Measurements from ENCODE around the gene A3GALT2. TPM values are rescaled to one million over a fixed set of nuclear protein-coding genes. Genes with fewer than 3 reads are reported as not detected.
A peak's percentile ranks its signal among the peaks of the same experiment; 100 is the strongest.

The A3GALT2 gene
- not detected for total RNA-seq

DNA sequence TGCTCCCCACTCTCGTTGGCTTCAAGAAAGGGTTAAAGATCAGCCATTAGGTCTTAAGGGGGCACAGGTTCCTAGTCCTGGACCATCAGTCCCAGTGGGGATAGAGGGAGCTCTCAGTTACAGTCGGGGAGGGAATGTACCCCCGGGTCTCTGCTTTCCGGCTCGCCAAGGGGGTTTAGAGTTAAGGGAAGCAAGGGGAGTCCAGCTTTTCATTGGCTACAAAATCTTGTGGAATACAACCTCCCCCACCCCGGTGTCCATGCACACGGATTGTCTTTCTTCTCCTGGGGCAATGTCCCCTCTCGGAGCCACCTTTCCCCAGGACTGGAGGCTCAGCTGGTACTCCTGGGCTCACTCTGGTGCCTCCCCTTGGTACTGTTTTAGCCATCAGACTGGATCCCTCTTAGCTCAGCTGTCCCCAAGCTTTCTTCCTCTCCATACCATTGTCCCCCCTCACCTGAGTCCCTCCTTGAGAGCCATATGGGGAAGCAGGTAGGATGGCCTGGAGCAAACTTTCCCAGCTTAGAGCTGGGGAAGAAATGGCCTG lies at the start of gene A3GALT2:
A3GALT2 (minus strand) TSS at position 480 of the 547 bp plus-strand sequence; CDS start at position 480, 0 bp downstream.
- H3K36me3 Mint-ChIP-seq (ENCODE audit: insufficient read depth in 2 of 2): peaks cover under 1 to 2% of the 10 kb centered on the region in 2 donors
- no peak within 1 kb of the TSS for H3K4me3 Mint-ChIP-seq
- ATAC-seq (replicated peaks in 1 of 2) (no peak), DNase-seq (no peak)
- peaks cover 3% of the 10 kb centered on the region for H3K4me1 Mint-ChIP-seq (ENCODE audit: low read depth)
- H3K27me3 Mint-ChIP-seq (ENCODE audit: low read depth): no peaks in the 10 kb centered on the region
- H3K27ac Mint-ChIP-seq: no peak within 1 kb of the TSS
- H3K9me3 Mint-ChIP-seq: no peaks in the 10 kb centered on the region

DNA sequence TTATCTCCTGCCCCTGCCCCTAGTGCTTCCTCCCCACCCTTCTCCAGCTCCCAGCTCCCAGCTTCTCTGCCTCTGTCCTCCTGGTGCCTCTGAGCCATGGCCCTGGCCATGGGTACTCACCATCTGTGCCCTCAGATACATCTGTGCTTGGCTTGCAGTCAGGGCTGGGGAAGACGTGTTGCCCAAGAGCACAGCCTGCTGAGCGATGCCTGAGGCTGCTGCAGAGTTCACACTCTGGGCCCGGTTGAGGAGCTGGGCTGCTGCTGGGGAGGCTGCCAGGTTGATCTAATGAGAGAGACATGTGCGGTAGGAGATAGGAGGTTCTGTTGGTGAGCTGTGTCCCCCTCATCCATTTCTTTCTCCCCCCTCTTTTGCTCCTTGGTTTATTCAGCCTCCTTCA lies 49.4 kb upstream of the A3GALT2 start:
- Mint-ChIP-seq H3K9me3 (no peaks in the 10 kb centered on the region), H3K27ac (no peak overlapping the region), H3K4me1 (ENCODE audit: low read depth) (peaks cover 6% of the 10 kb centered on the region), H3K36me3 (ENCODE audit: insufficient read depth in 2 of 2) (no peaks in the 10 kb centered on the region), H3K4me3 (no peak overlapping the region), H3K27me3 (ENCODE audit: low read depth) (peaks cover 6% of the 10 kb centered on the region)
- no peak for DNase-seq
- ATAC-seq (replicated peaks in 1 of 2): no peak

DNA sequence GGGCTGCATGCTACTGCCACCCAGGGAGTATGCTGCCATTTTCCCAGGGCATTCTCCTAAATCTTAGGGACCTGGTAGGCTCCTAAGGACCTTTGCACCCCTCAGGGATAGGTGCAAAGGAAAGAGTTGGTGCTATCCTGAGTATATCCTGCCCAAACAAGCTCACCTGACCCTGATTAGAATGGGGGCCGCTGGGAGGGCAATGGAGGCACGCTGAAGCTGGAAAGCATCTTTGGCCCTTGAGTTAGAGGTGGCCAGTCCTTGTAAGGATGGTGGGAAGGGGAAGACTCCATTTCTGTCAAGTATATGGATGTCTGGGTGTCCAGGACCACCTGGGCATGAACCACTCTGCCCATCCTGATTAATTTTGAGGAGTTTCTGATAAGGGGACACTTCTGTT lies 48.9 kb upstream of the A3GALT2 start:
- Mint-ChIP-seq H3K4me3 (no peak overlapping the region), H3K27ac (no peak overlapping the region), H3K36me3 (ENCODE audit: insufficient read depth in 2 of 2) (no peaks in the 10 kb centered on the region), H3K27me3 (ENCODE audit: low read depth) (peaks cover 6% of the 10 kb centered on the region), H3K9me3 (no peaks in the 10 kb centered on the region), H3K4me1 (ENCODE audit: low read depth) (peaks cover 6% of the 10 kb centered on the region)
- ATAC-seq (replicated peaks in 1 of 2) (no peak), DNase-seq (no peak)

DNA sequence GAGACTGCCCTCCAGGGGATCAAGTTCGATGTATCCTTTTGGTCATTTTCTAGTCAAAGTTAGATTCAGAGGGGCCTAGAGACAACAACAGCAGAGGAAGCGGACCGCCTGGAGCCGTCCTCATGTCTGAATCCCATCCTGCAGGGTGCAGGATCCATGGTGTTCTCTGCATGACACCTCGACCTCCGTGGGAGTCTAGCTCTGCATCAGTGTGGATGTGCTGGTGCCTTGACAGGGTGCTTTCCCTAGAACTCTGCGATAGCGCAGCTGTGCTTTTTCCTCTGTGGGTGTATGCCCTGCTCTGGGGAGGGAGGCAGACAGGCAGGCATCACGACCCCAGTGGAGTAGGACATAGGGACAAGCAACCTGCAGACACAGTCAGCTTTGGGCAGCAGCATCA lies 48.2 kb upstream of the A3GALT2 start:
- Mint-ChIP-seq H3K4me3 (no peak overlapping the region), H3K27me3 (ENCODE audit: low read depth) (peaks cover 6% of the 10 kb centered on the region), H3K36me3 (ENCODE audit: insufficient read depth in 2 of 2) (no peaks in the 10 kb centered on the region), H3K4me1 (ENCODE audit: low read depth) (peaks cover 6% of the 10 kb centered on the region), H3K27ac (no peak overlapping the region), H3K9me3 (no peaks in the 10 kb centered on the region)
- ATAC-seq (replicated peaks in 1 of 2) (no peak), DNase-seq (no peak)

DNA sequence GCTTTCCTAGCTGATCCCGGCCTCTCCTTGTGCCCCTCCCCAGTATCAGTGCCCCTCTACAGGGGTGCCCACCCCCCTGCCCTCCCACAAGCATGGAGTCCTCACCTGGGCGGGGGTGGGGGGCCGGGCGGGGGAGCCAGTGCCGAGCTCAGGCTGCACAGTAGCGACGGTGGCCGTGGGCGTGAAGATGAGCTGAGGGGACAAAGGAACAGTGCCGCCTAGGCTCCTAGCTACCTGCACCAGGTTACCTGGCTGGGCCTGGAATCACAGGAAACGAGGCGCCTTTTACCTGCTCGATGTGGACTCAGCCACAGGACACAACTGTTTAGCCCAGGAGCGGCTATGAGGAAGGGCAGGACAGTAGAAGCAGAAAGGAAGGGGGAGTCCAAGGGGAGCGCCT lies 47.5 kb upstream of the A3GALT2 start:
- ATAC-seq (replicated peaks in 1 of 2) (no peak), DNase-seq (no peak)
- Mint-ChIP-seq H3K9me3 (no peaks in the 10 kb centered on the region), H3K27ac (no peak overlapping the region), H3K4me1 (ENCODE audit: low read depth) (peaks cover 6% of the 10 kb centered on the region), H3K27me3 (ENCODE audit: low read depth) (peaks cover 6% of the 10 kb centered on the region), H3K4me3 (no peak overlapping the region), H3K36me3 (ENCODE audit: insufficient read depth in 2 of 2) (no peaks in the 10 kb centered on the region)

DNA sequence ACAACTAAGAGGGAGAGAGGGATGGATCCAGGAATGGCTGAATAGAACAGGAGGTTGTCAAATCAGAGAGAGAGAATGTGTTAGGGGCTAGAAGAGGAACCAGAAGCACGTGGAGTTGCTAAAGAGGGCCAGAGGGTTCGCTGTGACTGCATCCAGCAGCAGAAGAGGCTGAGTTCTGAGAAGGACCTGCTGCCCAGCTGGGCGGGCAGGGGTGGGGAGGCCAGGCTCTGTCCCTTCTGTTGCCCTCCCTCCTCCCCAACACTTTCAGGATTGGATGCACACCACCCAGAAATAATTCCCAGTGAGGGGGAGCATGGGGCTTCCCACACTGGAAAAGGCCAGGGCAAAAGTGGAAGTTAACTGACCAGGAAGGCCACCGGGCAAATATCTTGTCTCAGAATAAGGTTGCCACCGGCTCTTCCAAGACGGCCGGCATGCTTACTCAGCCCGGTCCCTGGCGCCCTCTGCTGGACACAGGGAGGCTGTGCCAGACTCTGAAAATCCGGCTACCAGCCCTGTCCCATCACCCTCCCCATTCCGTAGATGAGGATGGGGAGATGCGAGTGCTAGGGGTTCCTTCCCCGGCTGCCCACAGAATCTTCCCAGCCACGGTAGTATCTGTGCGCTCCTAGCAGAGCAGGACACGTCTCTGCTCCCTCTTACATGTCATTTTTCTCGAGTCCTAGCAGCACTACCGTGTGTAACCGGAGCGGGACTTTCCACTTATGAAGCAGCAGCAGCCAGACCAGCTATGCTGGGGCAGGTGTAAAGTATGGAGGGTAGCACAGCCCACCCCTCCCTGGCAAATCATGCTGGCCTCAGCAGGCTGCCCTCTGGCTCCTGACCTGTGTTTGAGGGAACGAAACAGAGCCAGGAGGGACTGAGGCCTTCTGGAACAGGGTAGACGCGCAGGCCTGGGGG lies 46.8 kb upstream of the A3GALT2 start:
- no peak overlapping the region for H3K27ac Mint-ChIP-seq
- ATAC-seq (replicated peaks in 1 of 2) (peak; percentile 91 to 92), DNase-seq (peak; percentile 85 to 88)
- no peaks in the 10 kb centered on the region for H3K36me3 Mint-ChIP-seq (ENCODE audit: insufficient read depth in 2 of 2)
- H3K4me1 Mint-ChIP-seq (ENCODE audit: low read depth): peaks cover 6% of the 10 kb centered on the region
- no peaks in the 10 kb centered on the region for H3K9me3 Mint-ChIP-seq
- peaks cover 6% of the 10 kb centered on the region for H3K27me3 Mint-ChIP-seq (ENCODE audit: low read depth)
- no peak overlapping the region for H3K4me3 Mint-ChIP-seq

DNA sequence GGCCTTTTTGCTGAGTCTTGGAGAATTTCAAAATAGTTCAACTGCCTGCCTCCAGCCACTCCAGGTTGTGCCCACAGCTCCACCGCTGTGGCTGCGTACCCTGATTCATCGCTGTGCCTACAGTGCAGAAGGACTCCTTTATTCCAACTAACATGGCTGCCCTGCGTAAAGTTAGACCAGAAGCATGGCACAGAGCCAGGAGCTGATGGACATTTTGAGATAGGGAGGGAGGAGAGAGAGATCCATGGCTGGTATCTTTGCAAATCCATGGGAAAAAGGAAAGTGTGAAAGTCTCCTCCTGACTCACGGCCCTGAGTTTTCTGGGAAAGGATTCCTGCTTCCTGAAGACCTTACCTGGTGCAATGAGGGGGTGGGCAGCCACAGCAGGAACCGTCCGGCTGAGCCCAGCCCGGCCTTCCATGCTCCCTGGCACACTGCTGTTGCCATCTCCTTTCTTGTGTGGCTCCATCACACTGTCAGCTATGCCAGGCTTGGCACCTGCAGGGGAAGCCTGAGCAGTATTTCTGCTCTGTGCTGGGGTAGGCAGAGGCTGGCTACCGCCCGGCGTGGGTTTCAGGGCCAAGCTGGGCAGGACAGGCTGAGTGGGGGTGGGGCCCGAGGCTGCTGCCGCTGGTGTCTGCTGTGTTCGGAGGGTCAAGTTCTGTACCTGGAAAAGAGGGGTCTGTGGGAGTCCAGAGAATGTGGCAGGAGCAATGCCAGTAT lies 46.0 kb upstream of the A3GALT2 start:
- H3K9me3 Mint-ChIP-seq: no peaks in the 10 kb centered on the region
- H3K4me3 Mint-ChIP-seq: no peak overlapping the region

DNA sequence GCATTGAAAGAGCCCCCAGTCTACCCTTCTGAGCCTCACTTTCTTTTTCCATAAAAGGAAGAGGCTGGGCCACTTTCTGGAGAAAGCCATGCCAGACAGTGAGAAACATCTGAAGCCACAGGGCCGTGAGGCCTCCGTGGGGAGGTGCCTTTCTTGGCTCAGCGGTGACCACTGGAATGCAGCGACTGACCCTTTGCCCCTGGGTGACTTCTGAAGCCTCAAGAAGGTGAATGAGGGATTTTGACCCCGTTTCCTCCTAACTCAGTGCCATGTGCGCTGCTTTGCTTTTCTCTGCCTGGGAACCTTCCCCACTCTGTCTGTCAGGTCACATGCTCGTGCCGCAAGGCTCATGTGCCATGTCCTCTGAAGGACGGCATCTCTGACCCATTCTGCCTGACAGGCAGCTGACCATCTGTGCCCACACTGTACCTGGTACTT lies 44.7 kb upstream of the A3GALT2 start:
- no peak overlapping the region for H3K27ac Mint-ChIP-seq
- no peaks in the 10 kb centered on the region for H3K9me3 Mint-ChIP-seq
- no peak overlapping the region for H3K4me3 Mint-ChIP-seq
- no peak for ATAC-seq (replicated peaks in 1 of 2)
- H3K4me1 Mint-ChIP-seq (ENCODE audit: low read depth): peaks cover 6% of the 10 kb centered on the region
- peaks cover 6% of the 10 kb centered on the region for H3K27me3 Mint-ChIP-seq (ENCODE audit: low read depth)
- no peaks in the 10 kb centered on the region for H3K36me3 Mint-ChIP-seq (ENCODE audit: insufficient read depth in 2 of 2)
- DNase-seq: no peak

More for the DNA sequence above, 46.0 kb upstream of the A3GALT2 start:
- H3K4me1 Mint-ChIP-seq (ENCODE audit: low read depth): peaks cover 6% of the 10 kb centered on the region
- H3K27me3 Mint-ChIP-seq (ENCODE audit: low read depth): peaks cover 6% of the 10 kb centered on the region
- H3K36me3 Mint-ChIP-seq (ENCODE audit: insufficient read depth in 2 of 2): no peaks in the 10 kb centered on the region
- DNase-seq: no peak
- ATAC-seq (replicated peaks in 1 of 2): no peak
- H3K27ac Mint-ChIP-seq: no peak overlapping the region

DNA sequence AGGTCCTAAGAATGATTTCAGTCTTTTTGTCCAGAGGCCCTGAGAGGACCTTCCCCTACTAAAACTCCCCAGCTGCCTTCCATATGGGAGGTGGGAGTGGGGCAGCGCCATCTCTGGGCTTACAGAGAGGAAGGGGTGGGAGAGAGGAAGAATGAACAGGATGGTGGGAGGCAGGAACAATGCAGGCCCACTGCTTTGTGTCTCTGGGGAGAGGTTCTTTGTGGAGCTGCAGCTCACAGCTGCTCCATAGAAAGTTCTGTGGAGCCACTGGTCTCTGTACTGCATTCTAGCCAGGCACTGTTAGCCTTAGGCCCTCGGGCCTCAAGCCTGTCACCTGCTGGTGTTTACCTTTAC lies 43.6 kb upstream of the A3GALT2 start:
- Mint-ChIP-seq H3K9me3 (no peaks in the 10 kb centered on the region), H3K4me3 (no peak overlapping the region), H3K27me3 (ENCODE audit: low read depth) (peaks cover 6% of the 10 kb centered on the region), H3K36me3 (ENCODE audit: insufficient read depth in 2 of 2) (no peaks in the 10 kb centered on the region), H3K27ac (no peak overlapping the region), H3K4me1 (ENCODE audit: low read depth) (peaks cover 6% of the 10 kb centered on the region)
- DNase-seq: no peak
- no peak for ATAC-seq (replicated peaks in 1 of 2)

DNA sequence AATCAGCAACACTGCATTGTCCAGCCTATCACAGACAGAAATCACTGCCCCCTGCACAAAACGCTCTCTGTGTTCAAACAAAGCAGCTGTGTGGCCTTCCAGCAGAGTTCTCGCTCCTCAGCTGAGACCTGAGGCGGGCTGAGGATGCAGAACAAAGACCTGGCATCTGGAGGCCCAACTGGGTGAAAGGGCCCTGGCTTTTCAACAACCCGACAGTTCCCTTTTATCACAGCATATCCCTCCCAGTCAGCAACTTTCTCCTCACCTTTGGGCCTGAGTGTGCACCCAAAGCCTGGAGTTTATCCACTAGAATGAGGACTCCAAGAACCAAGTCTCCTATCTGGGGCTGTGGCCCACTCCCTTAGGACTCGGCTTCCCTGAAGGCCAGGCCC lies 42.6 kb upstream of the A3GALT2 start:
- Mint-ChIP-seq H3K27ac (no peak overlapping the region), H3K9me3 (no peaks in the 10 kb centered on the region), H3K27me3 (ENCODE audit: low read depth) (peaks cover 6% of the 10 kb centered on the region), H3K4me3 (no peak overlapping the region), H3K4me1 (ENCODE audit: low read depth) (peaks cover 6% of the 10 kb centered on the region), H3K36me3 (ENCODE audit: insufficient read depth in 2 of 2) (no peaks in the 10 kb centered on the region)
- DNase-seq (no peak), ATAC-seq (replicated peaks in 1 of 2) (no peak)

DNA sequence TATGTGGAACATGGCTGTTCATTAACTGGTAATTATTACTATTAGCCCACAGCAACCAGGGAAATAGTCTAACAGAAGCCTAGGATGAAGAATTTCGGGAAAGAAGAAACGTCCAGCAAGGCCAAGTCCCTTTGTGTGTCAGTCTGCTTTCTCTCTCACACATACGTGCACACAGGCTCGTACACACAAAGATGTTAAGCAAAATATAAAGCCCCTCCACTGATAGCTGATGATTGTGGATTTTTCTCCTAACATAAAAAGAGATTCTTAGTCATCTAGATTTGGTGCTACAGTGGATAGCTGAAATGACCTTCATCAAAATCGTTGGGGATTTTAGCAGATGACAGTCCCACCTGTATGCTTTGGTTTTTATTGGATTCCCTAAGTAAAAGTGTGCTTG lies 42.1 kb upstream of the A3GALT2 start:
- DNase-seq: no peak
- no peaks in the 10 kb centered on the region for H3K36me3 Mint-ChIP-seq (ENCODE audit: insufficient read depth in 2 of 2)
- ATAC-seq (replicated peaks in 1 of 2): no peak
- H3K27me3 Mint-ChIP-seq (ENCODE audit: low read depth): peaks cover 6% of the 10 kb centered on the region
- peaks cover 6% of the 10 kb centered on the region for H3K4me1 Mint-ChIP-seq (ENCODE audit: low read depth)
- H3K9me3 Mint-ChIP-seq: no peaks in the 10 kb centered on the region
- no peak overlapping the region for H3K4me3 Mint-ChIP-seq
- no peak overlapping the region for H3K27ac Mint-ChIP-seq

DNA sequence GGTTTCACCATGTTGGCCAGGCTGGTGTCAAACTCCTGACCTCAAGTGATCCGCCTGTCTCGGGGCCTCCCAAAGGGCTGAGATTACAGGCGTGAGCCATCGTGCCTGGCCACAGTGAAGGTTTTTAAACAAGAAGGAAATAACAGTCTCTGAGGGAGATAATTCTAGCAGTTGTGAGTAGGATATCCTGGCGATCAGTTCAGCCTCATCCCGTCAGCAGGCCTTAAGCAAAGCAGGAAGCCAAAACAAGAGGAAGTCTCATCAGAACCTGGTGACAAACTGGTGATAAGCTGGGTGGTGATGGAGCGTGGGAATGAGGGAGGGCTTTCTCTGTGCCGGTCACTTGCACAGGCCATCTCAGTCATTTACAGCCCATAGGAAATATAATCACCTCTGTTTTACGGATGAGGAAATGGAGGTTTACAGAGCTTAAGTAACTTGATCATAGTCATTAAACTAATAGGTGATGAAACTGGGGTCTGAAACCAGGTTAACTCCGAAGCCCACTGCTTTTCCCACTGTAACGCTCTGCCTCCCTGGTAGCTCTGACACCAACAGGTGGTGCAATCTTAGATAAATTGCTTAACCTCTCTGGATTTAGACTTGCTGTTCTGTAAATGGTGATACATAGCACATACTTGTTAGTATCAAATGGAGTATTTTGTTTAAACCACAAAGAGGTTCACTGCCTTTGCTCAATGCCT lies 40.8 kb upstream of the A3GALT2 start:
- Mint-ChIP-seq H3K36me3 (ENCODE audit: insufficient read depth in 2 of 2) (no peaks in the 10 kb centered on the region), H3K4me3 (no peak overlapping the region), H3K4me1 (ENCODE audit: low read depth) (no peaks in the 10 kb centered on the region), H3K27me3 (ENCODE audit: low read depth) (no peaks in the 10 kb centered on the region), H3K27ac (no peak overlapping the region), H3K9me3 (no peaks in the 10 kb centered on the region)
- DNase-seq: no peak
- ATAC-seq (replicated peaks in 1 of 2): no peak

DNA sequence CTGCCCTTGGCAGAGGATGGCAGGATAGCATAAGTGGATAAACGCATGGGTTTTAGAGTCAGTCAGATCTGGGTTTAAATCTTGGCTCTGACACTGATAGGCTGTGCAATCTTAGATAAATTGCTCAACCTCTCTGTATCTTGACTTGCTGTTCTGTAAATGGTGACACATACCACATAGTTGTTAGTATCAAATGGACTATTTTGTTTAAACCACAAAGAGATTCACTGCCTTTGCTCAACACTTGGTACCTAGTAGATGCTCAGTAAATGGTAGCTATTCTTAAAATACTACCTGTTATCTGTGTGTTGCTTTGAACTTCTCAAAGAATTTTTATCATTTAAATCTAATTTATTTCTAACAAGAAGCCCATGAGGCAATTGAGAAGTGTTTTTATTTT lies 39.5 kb upstream of the A3GALT2 start:
- DNase-seq: no peak
- no peak overlapping the region for H3K27ac Mint-ChIP-seq
- no peaks in the 10 kb centered on the region for H3K36me3 Mint-ChIP-seq (ENCODE audit: insufficient read depth in 2 of 2)
- no peaks in the 10 kb centered on the region for H3K27me3 Mint-ChIP-seq (ENCODE audit: low read depth)
- no peaks in the 10 kb centered on the region for H3K4me1 Mint-ChIP-seq (ENCODE audit: low read depth)
- no peaks in the 10 kb centered on the region for H3K9me3 Mint-ChIP-seq
- ATAC-seq (replicated peaks in 1 of 2): no peak
- no peak overlapping the region for H3K4me3 Mint-ChIP-seq

Measured in activated T-cell treated with anti-CD3 and anti-CD28 coated beads, Interleukin-2, amount 50 U/mL, for 72 hours (primary cell).